SU-DHL-6 (cell line): Measurements from ENCODE around the gene CAPN15.

Experiments
- H2AFZ ChIP-seq: fragments of 200-600 bp; sonication (generic); 2 replicates; pipeline ENCODE4 v1.6.1; 2014; ENCODE audit warnings: low read depth, mild to moderate bottlenecking, moderate library complexity, mixed read lengths, antibody characterized with exemption, low read length; ENCODE audit not compliant: severe bottlenecking
- H3F3A ChIP-seq: fragments of 200-600 bp; shearing (Covaris generic); 2 replicates; pipeline ENCODE4 v1.6.0; 2016; ENCODE audit warnings: antibody characterized with exemption, mild to moderate bottlenecking; ENCODE audit not compliant: insufficient read depth
- H3K27ac ChIP-seq: fragments of 200-600 bp; sonication (generic); 2 replicates; pipeline ENCODE4 v1.5.1; 2016; ENCODE audit warnings: low read depth, mild to moderate bottlenecking, low read length, moderate library complexity, mixed read lengths
- H3K27me3 ChIP-seq: fragments of 200-600 bp; sonication (generic), shearing (Covaris generic); 2 replicates; pipeline ENCODE4 v1.6.0; 2014; ENCODE audit warnings: mild to moderate bottlenecking, low read length
- H3K36me3 ChIP-seq: fragments of 200-600 bp; sonication (generic); 2 replicates; pipeline ENCODE4 v1.6.1; 2014; ENCODE audit warnings: mild to moderate bottlenecking, low read length, mixed read lengths
- H3K4me2 ChIP-seq: fragments of 300-600, 200-600 bp; shearing (Covaris generic), sonication (generic); 2 replicates; pipeline ENCODE4 v1.6.0; 2014; ENCODE audit warnings: low read length, low read depth, mild to moderate bottlenecking; ENCODE audit not compliant: poor library complexity, severe bottlenecking
- H3K4me3 ChIP-seq: fragments of 200-600 bp; sonication (generic); 2 replicates; pipeline ENCODE4 v1.5.1; 2014; ENCODE audit warnings: antibody characterized with exemption, low read length, mild to moderate bottlenecking, mixed read lengths; ENCODE audit not compliant: insufficient read depth, poor library complexity, severe bottlenecking
- H3K79me2 ChIP-seq: fragments of 200-600 bp; sonication (generic); 2 replicates; pipeline ENCODE4 v1.6.1; 2014; ENCODE audit warnings: mild to moderate bottlenecking, low read length, moderate library complexity; ENCODE audit not compliant: insufficient read depth
- H3K9ac ChIP-seq: fragments of 200-600 bp; sonication (generic); 2 replicates; pipeline ENCODE4 v1.7.0; 2014; ENCODE audit warnings: mild to moderate bottlenecking, low read length
- H3K9me2 ChIP-seq: fragments of 200-600 bp; sonication (generic); replicated peaks from 2 replicates; pipeline ENCODE4 v1.6.1; 2014; ENCODE audit warnings: low read length; ENCODE audit not compliant: insufficient read depth
- H3K9me3 ChIP-seq: fragments of 200-600 bp; sonication (generic); 2 replicates; pipeline ENCODE4 v1.6.1; 2014; ENCODE audit warnings: low read length, mixed read lengths; ENCODE audit not compliant: insufficient read depth
- H4K20me1 ChIP-seq: fragments of 200-600 bp; sonication (generic); 2 replicates; pipeline ENCODE4 v1.6.1; 2014; ENCODE audit warnings: low read depth, mild to moderate bottlenecking, antibody characterized with exemption, low read length, moderate library complexity, mixed read lengths
- EZH2phosphoT487 ChIP-seq: fragments of 200-600 bp; sonication (generic), shearing (Covaris generic); conservative IDR thresholded peaks from 2 replicates; pipeline ENCODE4 v1.6.1; 2018; ENCODE audit warnings: mild to moderate bottlenecking, antibody characterized with exemption, low read length, moderate library complexity, mixed read lengths
- TF ChIP-seq, protein P1 (sequence below): fragments of 200-600 bp; sonication (generic); IDR thresholded peaks from one replicate; pipeline ENCODE4 v1.5.1; 2017; ENCODE audit warnings: antibody characterized with exemption, mild to moderate bottlenecking, low read length, moderate library complexity; ENCODE audit not compliant: insufficient read depth, poor library complexity, severe bottlenecking

Gene CAPN15

DNA sequence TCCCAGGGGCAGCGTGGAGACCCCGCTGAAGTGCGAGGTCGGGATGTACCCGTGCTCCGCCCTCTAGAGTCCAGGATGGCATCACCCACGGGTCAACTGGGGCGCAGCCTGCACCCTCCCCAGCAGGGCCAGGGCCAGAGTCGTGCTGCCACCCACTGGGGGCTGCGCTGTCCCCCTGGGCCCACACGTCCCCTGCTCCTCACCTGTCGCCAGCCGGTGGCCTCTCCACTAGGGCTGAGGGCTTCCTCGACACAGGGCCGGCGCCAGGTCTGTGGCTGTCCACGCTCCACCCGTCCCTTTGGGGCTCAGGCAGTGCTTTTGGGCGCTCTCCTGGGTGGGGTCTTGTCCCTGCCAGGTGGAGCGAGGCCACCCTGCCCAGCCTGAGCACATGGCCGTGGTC is 21.1 kb downstream of the CAPN15 start:
- Histone ChIP-seq H3F3A (no peaks in the 10 kb centered on the region), H3K36me3 (no peaks in the 10 kb centered on the region), H3K27ac (no peak overlapping the region), H4K20me1 (no peaks in the 10 kb centered on the region), H3K9me3 (no peaks in the 10 kb centered on the region), H3K79me2 (peaks cover 6% of the 10 kb centered on the region; the same call in 1 of the 2 replicates), H2AFZ (no peak overlapping the region), H3K9ac (no peak overlapping the region), H3K4me2 (no peak overlapping the region), H3K9me2 (no peaks in the 10 kb centered on the region), H3K27me3 (no peaks in the 10 kb centered on the region), H3K4me3 (no peak overlapping the region)
- TF ChIP-seq EZH2phosphoT487 = no peak
- TF ChIP-seq, protein P1, sequence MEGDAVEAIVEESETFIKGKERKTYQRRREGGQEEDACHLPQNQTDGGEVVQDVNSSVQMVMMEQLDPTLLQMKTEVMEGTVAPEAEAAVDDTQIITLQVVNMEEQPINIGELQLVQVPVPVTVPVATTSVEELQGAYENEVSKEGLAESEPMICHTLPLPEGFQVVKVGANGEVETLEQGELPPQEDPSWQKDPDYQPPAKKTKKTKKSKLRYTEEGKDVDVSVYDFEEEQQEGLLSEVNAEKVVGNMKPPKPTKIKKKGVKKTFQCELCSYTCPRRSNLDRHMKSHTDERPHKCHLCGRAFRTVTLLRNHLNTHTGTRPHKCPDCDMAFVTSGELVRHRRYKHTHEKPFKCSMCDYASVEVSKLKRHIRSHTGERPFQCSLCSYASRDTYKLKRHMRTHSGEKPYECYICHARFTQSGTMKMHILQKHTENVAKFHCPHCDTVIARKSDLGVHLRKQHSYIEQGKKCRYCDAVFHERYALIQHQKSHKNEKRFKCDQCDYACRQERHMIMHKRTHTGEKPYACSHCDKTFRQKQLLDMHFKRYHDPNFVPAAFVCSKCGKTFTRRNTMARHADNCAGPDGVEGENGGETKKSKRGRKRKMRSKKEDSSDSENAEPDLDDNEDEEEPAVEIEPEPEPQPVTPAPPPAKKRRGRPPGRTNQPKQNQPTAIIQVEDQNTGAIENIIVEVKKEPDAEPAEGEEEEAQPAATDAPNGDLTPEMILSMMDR = no peak

- no peak overlapping the region for H3K27ac ChIP-seq
- no peaks in the 10 kb centered on the region for H3K9me2 ChIP-seq
- H3K4me2 ChIP-seq = no peak overlapping the region
- no peaks in the 10 kb centered on the region for H3K9me3 ChIP-seq
- H4K20me1 ChIP-seq = no peaks in the 10 kb centered on the region
- no peaks in the 10 kb centered on the region for H3K27me3 ChIP-seq
- no peak overlapping the region for H2AFZ ChIP-seq
- H3F3A ChIP-seq = no peaks in the 10 kb centered on the region
- no peaks in the 10 kb centered on the region for H3K36me3 ChIP-seq
- no peaks in the 10 kb centered on the region; the same call in 1 of the 2 replicates for H3K79me2 ChIP-seq
- no peak overlapping the region for H3K4me3 ChIP-seq
- TF ChIP-seq, protein P1 = no peak
- TF ChIP-seq EZH2phosphoT487 = no peak
- no peak overlapping the region for H3K9ac ChIP-seq
Observed at GRCh38 chr16:549544-550263, 22.2 kb downstream of the CAPN15 start.

DNA sequence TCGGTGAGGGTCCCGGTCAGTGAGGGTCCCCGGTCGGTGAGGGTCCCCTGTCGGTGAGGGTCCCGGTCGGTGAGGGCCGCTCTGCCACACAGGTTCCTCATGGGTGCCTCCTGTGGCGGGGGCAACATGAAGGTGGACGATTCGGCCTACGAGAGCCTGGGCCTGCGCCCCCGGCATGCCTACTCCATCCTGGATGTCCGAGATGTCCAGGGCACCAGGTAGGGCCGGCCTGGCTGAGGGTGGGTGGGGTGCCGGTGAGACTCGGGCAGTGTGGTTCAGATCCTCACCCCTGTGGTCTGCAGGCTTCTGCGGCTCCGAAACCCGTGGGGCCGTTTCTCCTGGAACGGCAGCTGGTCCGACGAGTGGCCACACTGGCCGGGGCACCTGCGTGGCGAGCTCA is 23.7 kb downstream of the CAPN15 start:
- Histone ChIP-seq H4K20me1 (no peaks in the 10 kb centered on the region), H3K9me3 (no peaks in the 10 kb centered on the region), H3K79me2 (no peaks in the 10 kb centered on the region; the same call in 1 of the 2 replicates), H3K9me2 (no peaks in the 10 kb centered on the region), H3K36me3 (no peaks in the 10 kb centered on the region), H3K4me2 (no peak overlapping the region), H3F3A (no peaks in the 10 kb centered on the region), H3K4me3 (no peak overlapping the region), H3K9ac (no peak overlapping the region), H2AFZ (no peak overlapping the region), H3K27me3 (no peaks in the 10 kb centered on the region), H3K27ac (no peak overlapping the region)
- TF ChIP-seq, protein P1 = no peak
- TF ChIP-seq EZH2phosphoT487 = no peak
